HCT116 (cell line): Measurements from ENCODE around the gene MRPL45. TPM values are rescaled to one million over a fixed set of nuclear protein-coding genes. Genes with fewer than 3 reads are reported as not detected.

Experiments
- ATAC-seq: fragments of 200-7000 bp; cut with Tn5 transposase; 2 replicates; pipeline ENCODE4 v1.9.1; 2020; ENCODE audit warnings: mild to moderate bottlenecking, moderate library complexity
- BruUV-seq: library from RNA; stranded (reverse); fragments of 400-500 nt; replicated peaks from 2 replicates; lab custom pipeline; 2021; lab: Mats Ljungman, UMichigan
- CTCF ChIA-PET: fragments of 300-600 bp; sonication (Branson Sonifier 250); formaldehyde crosslinking; loops from one replicate; lab custom pipeline; 2021; ENCODE audit warnings: antibody characterized with exemption; lab: Charles Lee
- POLR2A ChIA-PET: fragments of 300-600, 350-600 bp; sonication (Branson Sonifier 250); formaldehyde crosslinking; loops from one replicate; lab custom pipeline; 2021; ENCODE audit warnings: antibody characterized with exemption; lab: Charles Lee
- RAD21 ChIA-PET, 2 experiments: fragments of 300-600 bp; sonication (Branson Sonifier 250); formaldehyde crosslinking; loops; one replicate each; lab custom pipeline; 2023; ENCODE audit warnings: low total read pairs in 2 of 2; ENCODE audit not compliant: uncharacterized antibody in 2 of 2, unreplicated experiment in 2 of 2, low non-redundant PET in 1 of 2; lab: Charles Lee
- DNase-seq: peaks from one replicate; pipeline ENCODE4 v3.0.0-alpha.2; 2010; ENCODE audit warnings: low read depth, low spot score
- H2AFZ ChIP-seq: fragments of 200-600 bp; shearing (Covaris generic), sonication (generic); 2 replicates; pipeline ENCODE4 v1.6.1; 2017; ENCODE audit warnings: low read depth, mixed run types, mixed read lengths, antibody characterized with exemption, low read length; ENCODE audit not compliant: poor library complexity, severe bottlenecking
- H3K27ac ChIP-seq: 2 replicates; pipeline ENCODE4 v1.5.1; 2012; ENCODE audit warnings: low read depth, low read length
- H3K27me3 ChIP-seq: fragments of 200-600 bp; sonication (generic); 2 replicates; pipeline ENCODE4 v1.6.1; 2016; ENCODE audit warnings: mixed run types, low read length, mixed read lengths; ENCODE audit not compliant: insufficient read depth
- H3K36me3 ChIP-seq, 2 experiments: fragments of 200-500 bp in 1 of 2; fragments of 200-600 bp in 1 of 2; sonication (Bioruptor generic) in 1 of 2; sonication (generic) in 1 of 2; 2 replicates each; pipeline versions ENCODE4 v1.5.1 to v1.6.1; 2014 to 2016; ENCODE audit warnings: low read length in 2 of 2, inconsistent platforms in 1 of 2, mixed read lengths in 1 of 2, mixed run types in 1 of 2; ENCODE audit not compliant: insufficient read depth in 2 of 2, control insufficient read depth in 1 of 2
- H3K4me1 ChIP-seq, 2 experiments: fragments of 200-600 bp in 1 of 2; sonication (generic) in 1 of 2; 2 replicates each; pipeline versions ENCODE4 v1.5.1 to v1.6.1; 2012 to 2017; ENCODE audit warnings: low read length in 2 of 2, inconsistent platforms in 1 of 2, mild to moderate bottlenecking in 1 of 2, mixed read lengths in 1 of 2, mixed run types in 1 of 2, moderate library complexity in 1 of 2; ENCODE audit not compliant: insufficient read depth in 2 of 2, control insufficient read depth in 1 of 2
- H3K4me2 ChIP-seq: fragments of 200-600 bp; sonication (generic); 2 replicates; pipeline ENCODE4 v1.6.1; 2017; ENCODE audit warnings: mixed run types, low read length, mixed read lengths
- H3K4me3 ChIP-seq, 2 experiments: fragments of 200-600 bp in 1 of 2; sonication (generic) in 1 of 2; replicated peaks in 1 of 2; 2 replicates each; pipeline ENCODE4 v1.5.1; 2011 to 2016; ENCODE audit warnings: low read length in 2 of 2, control low read depth in 1 of 2, low read depth in 1 of 2, mild to moderate bottlenecking in 1 of 2, mixed read lengths in 1 of 2, mixed run types in 1 of 2
- H3K79me2 ChIP-seq: fragments of 200-600 bp; sonication (generic); 2 replicates; pipeline ENCODE4 v1.6.1; 2017; ENCODE audit warnings: mild to moderate bottlenecking, mixed run types, low read length, moderate library complexity, mixed read lengths; ENCODE audit not compliant: insufficient read depth
- H3K9ac ChIP-seq: fragments of 200-600 bp; sonication (generic); 2 replicates; pipeline ENCODE4 v1.6.1; 2016; ENCODE audit warnings: low read length, mixed read lengths
- H3K9me2 ChIP-seq: fragments of 200-600 bp; sonication (generic), shearing (Covaris generic); 2 replicates; pipeline ENCODE4 v1.6.1; 2017; ENCODE audit warnings: mixed run types, mild to moderate bottlenecking, moderate library complexity; ENCODE audit not compliant: insufficient read depth
- H3K9me3 ChIP-seq, 2 experiments: fragments of 200-500 bp in 1 of 2; fragments of 200-600 bp in 1 of 2; sonication (Bioruptor generic) in 1 of 2; sonication (generic) in 1 of 2; 2 replicates each; pipeline ENCODE4 v1.6.1; 2014 to 2017; ENCODE audit warnings: low read length in 2 of 2, mixed read lengths in 2 of 2, inconsistent platforms in 1 of 2, low read depth in 1 of 2, mild to moderate bottlenecking in 1 of 2, mixed run types in 1 of 2, moderate library complexity in 1 of 2; ENCODE audit not compliant: control insufficient read depth in 1 of 2, insufficient read depth in 1 of 2
- H4K20me1 ChIP-seq: fragments of 200-600 bp; sonication (generic), shearing (Covaris generic); 2 replicates; pipeline ENCODE4 v1.6.1; 2017; ENCODE audit warnings: mixed run types, mild to moderate bottlenecking, moderate library complexity; ENCODE audit not compliant: insufficient read depth
- CBX3 ChIP-seq: IDR thresholded peaks from 2 replicates; pipeline ENCODE4 v1.6.1; 2012; ENCODE audit warnings: low read depth
- ELF1 ChIP-seq: IDR thresholded peaks from 2 replicates; pipeline ENCODE4 v1.6.1; 2012; ENCODE audit warnings: low read depth, borderline replicate concordance
- EZH2phosphoT487 ChIP-seq: fragments of 200-600 bp; IDR thresholded peaks from 2 replicates; pipeline ENCODE4 v1.6.1; 2018; ENCODE audit warnings: antibody characterized with exemption, borderline replicate concordance
- FOSL1 ChIP-seq: IDR thresholded peaks from 2 replicates; pipeline ENCODE4 v1.6.1; 2012; ENCODE audit warnings: low read depth
- RAD21 ChIP-seq: IDR thresholded peaks from 2 replicates; pipeline ENCODE4 v1.6.1; 2012; ENCODE audit warnings: low read depth, mild to moderate bottlenecking
- SP1 ChIP-seq: IDR thresholded peaks from 2 replicates; pipeline ENCODE4 v1.6.1; 2012; ENCODE audit warnings: low read depth
- SRF ChIP-seq: IDR thresholded peaks from 2 replicates; pipeline ENCODE4 v1.6.1; 2012; ENCODE audit warnings: low read depth
- intact Hi-C: fragments of 100-400 bp; cut with micrococcal nuclease; formaldehyde crosslinking; loops from 2 replicates; pipeline ENCODE4 v1.10.0; 2022
- total RNA-seq: library from RNA; stranded (reverse); gene quantifications from one replicate; pipeline ENCODE4 v1.2.1, GENCODE V29; 2021; ENCODE audit not compliant: unreplicated experiment
- TF ChIP-seq, protein P1 (sequence below): IDR thresholded peaks from 2 replicates; pipeline ENCODE4 v1.6.1; 2011; ENCODE audit warnings: mild to moderate bottlenecking, low read length, moderate library complexity; ENCODE audit not compliant: insufficient replicate concordance; ENCODE audit errors: extremely low read depth
- TF ChIP-seq, protein P2 (sequence below), 3 experiments: fragments of 200-600 bp in 1 of 3; sonication (generic) in 1 of 3; IDR thresholded peaks in 2 of 3; conservative IDR thresholded peaks in 1 of 3; 2 replicates each; pipeline ENCODE4 v1.5.1; 2012 to 2017; ENCODE audit warnings: low read depth in 2 of 3, low read length in 2 of 3, antibody characterized with exemption in 1 of 3, borderline replicate concordance in 1 of 3, control low read depth in 1 of 3, mild to moderate bottlenecking in 1 of 3, mixed read lengths in 1 of 3, mixed run types in 1 of 3, moderate library complexity in 1 of 3; ENCODE audit not compliant: insufficient read depth in 1 of 3
- TF ChIP-seq, protein P3 (sequence below): IDR thresholded peaks from 2 replicates; pipeline ENCODE4 v1.6.1; 2012

MRPL45 gene
- total RNA-seq, 1 experiment from 2014 or later = 76.1 TPM

DNA sequence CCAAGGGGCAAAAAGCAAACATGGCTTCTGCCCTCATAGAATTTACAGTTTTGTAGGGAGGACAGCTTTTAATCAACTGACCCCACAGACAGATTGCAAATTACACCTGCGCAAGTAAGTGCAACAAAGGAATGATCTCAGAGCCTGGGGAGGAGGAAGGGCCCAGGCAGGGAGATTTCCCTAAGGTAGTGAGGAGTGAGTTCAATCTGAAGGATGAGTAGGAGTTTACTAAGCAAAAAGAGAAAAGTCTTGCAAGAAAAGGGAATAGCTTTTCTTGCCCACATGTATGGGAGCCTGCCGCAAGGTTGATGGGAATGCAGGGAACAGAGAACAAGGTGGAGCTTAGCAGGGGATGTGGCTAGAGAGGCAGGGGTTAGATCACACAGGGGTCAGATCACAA lies 53.1 kb downstream of the MRPL45 start:
- ATAC-seq = no peak
- no peak overlapping the region; the same call in 1 of the 2 replicates for H3K27ac ChIP-seq
- H3K9me2 ChIP-seq = no peaks in the 10 kb centered on the region
- H3K27me3 ChIP-seq = no peaks in the 10 kb centered on the region
- DNase-seq = no peak
- intact Hi-C loops = loop anchor here (10.0 kb wide), 1 partner anchor 135 kb away; no protein-coding TSS in a partner anchor
- 0 out of 2 replicates have a peak, but pooled peaks cover under 1% of the 10 kb centered on the region for H4K20me1 ChIP-seq
- no peak overlapping the region for H3K4me3 ChIP-seq
- H3K79me2 ChIP-seq = peaks cover 24% of the 10 kb centered on the region
- no peaks in the 10 kb centered on the region for H3K36me3 ChIP-seq
- no peak overlapping the region for H2AFZ ChIP-seq
- ChIA-PET POLR2A (interaction anchor here (2.0 kb wide), 1 partner anchor 64 kb away, joined by 13 read pairs; no protein-coding TSS in a partner anchor), RAD21 (interaction anchor here in 1 of 2 experiments (1.5 kb wide), 1 partner anchor 64 kb away, joined by 16 read pairs; no protein-coding TSS in a partner anchor), CTCF (interaction anchor here (0.8 to 3.9 kb wide), 11 partner anchors 9 to 313 kb away, joined by 3 to 65 read pairs (median 4); no protein-coding TSS in a partner anchor)
- no peaks in the 10 kb centered on the region for H3K9me3 ChIP-seq
- no peak for TF ChIP-seq FOSL1
- TF ChIP-seq EZH2phosphoT487 = no peak
- TF ChIP-seq RAD21 = no peak
- TF ChIP-seq, protein P1, sequence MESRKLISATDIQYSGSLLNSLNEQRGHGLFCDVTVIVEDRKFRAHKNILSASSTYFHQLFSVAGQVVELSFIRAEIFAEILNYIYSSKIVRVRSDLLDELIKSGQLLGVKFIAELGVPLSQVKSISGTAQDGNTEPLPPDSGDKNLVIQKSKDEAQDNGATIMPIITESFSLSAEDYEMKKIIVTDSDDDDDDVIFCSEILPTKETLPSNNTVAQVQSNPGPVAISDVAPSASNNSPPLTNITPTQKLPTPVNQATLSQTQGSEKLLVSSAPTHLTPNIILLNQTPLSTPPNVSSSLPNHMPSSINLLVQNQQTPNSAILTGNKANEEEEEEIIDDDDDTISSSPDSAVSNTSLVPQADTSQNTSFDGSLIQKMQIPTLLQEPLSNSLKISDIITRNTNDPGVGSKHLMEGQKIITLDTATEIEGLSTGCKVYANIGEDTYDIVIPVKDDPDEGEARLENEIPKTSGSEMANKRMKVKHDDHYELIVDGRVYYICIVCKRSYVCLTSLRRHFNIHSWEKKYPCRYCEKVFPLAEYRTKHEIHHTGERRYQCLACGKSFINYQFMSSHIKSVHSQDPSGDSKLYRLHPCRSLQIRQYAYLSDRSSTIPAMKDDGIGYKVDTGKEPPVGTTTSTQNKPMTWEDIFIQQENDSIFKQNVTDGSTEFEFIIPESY = no peak
- TF ChIP-seq, protein P2, sequence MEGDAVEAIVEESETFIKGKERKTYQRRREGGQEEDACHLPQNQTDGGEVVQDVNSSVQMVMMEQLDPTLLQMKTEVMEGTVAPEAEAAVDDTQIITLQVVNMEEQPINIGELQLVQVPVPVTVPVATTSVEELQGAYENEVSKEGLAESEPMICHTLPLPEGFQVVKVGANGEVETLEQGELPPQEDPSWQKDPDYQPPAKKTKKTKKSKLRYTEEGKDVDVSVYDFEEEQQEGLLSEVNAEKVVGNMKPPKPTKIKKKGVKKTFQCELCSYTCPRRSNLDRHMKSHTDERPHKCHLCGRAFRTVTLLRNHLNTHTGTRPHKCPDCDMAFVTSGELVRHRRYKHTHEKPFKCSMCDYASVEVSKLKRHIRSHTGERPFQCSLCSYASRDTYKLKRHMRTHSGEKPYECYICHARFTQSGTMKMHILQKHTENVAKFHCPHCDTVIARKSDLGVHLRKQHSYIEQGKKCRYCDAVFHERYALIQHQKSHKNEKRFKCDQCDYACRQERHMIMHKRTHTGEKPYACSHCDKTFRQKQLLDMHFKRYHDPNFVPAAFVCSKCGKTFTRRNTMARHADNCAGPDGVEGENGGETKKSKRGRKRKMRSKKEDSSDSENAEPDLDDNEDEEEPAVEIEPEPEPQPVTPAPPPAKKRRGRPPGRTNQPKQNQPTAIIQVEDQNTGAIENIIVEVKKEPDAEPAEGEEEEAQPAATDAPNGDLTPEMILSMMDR (IDR thresholded peaks at IDR 0.05 in 2 of 3, conservative IDR thresholded peaks at IDR 0.05 in 1 of 3; ENCODE audit: borderline replicate concordance in 1 of 3, insufficient read depth in 1 of 3, low read depth in 2 of 3, low read length in 2 of 3) = no peak
- TF ChIP-seq, protein P3, sequence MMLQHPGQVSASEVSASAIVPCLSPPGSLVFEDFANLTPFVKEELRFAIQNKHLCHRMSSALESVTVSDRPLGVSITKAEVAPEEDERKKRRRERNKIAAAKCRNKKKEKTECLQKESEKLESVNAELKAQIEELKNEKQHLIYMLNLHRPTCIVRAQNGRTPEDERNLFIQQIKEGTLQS = no peak
- no peak for TF ChIP-seq SP1
- no peak for TF ChIP-seq SRF
- TF ChIP-seq ELF1 = no peak
- TF ChIP-seq CBX3 = no peak
- BruUV-seq = no TSS peak
- peak overlapping the region; percentile 76; the same call in 1 of the 2 replicates for H3K9ac ChIP-seq
- H3K4me2 ChIP-seq = 0 out of 2 replicates have a peak overlapping the region, but pooled peaks have one; percentile 73
- H3K4me1 ChIP-seq = peaks cover 4 to 32% of the 10 kb centered on the region in 2 experiments; a peak in 3 of 4 replicates
